ENCODE measurements around the gene ACTR2. TPM values are rescaled to one million over a fixed set of nuclear protein-coding genes. Genes with fewer than 3 reads are reported as not detected.

The ACTR2 gene
- total RNA-seq, 1 experiment from 2014 or later: 253 TPM

DNA sequence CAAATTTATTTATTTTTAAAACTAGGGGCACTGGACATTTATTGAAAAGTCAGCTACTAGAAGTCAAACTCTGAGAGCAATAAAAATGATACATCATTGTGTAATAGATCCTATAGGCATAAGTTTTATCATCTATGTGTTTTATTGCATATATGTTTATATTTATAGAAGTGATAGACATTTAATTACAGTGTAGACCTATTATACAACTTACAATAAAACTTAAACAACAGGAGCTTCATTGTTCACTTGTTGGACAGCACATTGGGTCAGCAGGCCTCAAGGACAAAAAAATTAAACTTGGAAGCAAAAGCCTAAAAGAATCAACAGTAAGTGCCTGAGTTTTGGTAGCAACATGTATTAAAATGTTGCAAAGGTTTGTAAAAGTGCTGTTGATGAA is 15.0 kb upstream of the ACTR2 start:
- Histone ChIP-seq H3K27ac (ENCODE audit: low read depth, low read length, poor library complexity, severe bottlenecking) (no peak overlapping the region), H3K27me3 (replicated peaks; ENCODE audit: insufficient read depth, low read depth, low read length, poor library complexity) (no peaks in the 10 kb centered on the region), H3K4me3 (ENCODE audit: low read depth, low read length, poor library complexity, severe bottlenecking) (no peak overlapping the region), H3K4me1 (ENCODE audit: insufficient read depth, low read length, poor library complexity, severe bottlenecking) (no peaks in the 10 kb centered on the region), H3K9me3 (ENCODE audit: low read depth, low read length, poor library complexity, severe bottlenecking) (no peaks in the 10 kb centered on the region), H3K36me3 (ENCODE audit: insufficient read depth, low read length, poor library complexity, severe bottlenecking) (no peaks in the 10 kb centered on the region)
- ChIA-PET POLR2A (ENCODE audit: low non-redundant PET) (interaction anchor here (0.5 kb wide), 1 partner anchor 1728 kb away, joined by 3 read pairs; no protein-coding TSS in a partner anchor), CTCF (no interaction called here)
- BruUV-seq (replicated peaks): no TSS peak
- DNase-seq (ENCODE audit: low spot score): no peak
- intact Hi-C loops (cut with micrococcal nuclease; ENCODE audit: unreplicated experiment): no loop called here
- TF ChIP-seq, protein P1, sequence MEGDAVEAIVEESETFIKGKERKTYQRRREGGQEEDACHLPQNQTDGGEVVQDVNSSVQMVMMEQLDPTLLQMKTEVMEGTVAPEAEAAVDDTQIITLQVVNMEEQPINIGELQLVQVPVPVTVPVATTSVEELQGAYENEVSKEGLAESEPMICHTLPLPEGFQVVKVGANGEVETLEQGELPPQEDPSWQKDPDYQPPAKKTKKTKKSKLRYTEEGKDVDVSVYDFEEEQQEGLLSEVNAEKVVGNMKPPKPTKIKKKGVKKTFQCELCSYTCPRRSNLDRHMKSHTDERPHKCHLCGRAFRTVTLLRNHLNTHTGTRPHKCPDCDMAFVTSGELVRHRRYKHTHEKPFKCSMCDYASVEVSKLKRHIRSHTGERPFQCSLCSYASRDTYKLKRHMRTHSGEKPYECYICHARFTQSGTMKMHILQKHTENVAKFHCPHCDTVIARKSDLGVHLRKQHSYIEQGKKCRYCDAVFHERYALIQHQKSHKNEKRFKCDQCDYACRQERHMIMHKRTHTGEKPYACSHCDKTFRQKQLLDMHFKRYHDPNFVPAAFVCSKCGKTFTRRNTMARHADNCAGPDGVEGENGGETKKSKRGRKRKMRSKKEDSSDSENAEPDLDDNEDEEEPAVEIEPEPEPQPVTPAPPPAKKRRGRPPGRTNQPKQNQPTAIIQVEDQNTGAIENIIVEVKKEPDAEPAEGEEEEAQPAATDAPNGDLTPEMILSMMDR (conservative IDR thresholded peaks at IDR 0.05; ENCODE audit: low read depth, low read length): no peak
- no peak for TF ChIP-seq EZH2 (IDR thresholded peaks at IDR 0.05; ENCODE audit: borderline replicate concordance, low read depth, low read length, poor library complexity, severe bottlenecking)

DNA sequence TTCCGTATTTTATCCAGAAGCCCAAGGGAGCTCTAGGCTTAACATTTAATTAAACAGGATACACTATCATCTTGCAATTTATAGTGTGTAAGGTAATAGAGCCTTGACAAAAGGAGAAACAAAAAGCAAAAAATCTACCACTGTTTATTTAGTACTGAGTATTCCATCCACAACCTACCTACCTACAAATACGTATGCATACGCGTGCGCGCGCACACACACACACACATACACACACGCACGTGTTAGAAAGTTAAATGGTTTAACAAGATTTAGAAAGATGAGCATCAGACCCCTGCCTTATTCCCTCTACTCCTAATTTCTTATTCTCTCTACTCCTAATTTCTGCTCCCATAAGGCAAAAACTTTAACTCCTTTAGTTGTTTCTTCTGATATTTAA is 14.6 kb upstream of the ACTR2 start:
- Histone ChIP-seq H3K4me3 (ENCODE audit: low read depth, low read length, poor library complexity, severe bottlenecking) (no peak overlapping the region), H3K36me3 (ENCODE audit: insufficient read depth, low read length, poor library complexity, severe bottlenecking) (no peaks in the 10 kb centered on the region), H3K27me3 (replicated peaks; ENCODE audit: insufficient read depth, low read depth, low read length, poor library complexity) (no peaks in the 10 kb centered on the region), H3K4me1 (ENCODE audit: insufficient read depth, low read length, poor library complexity, severe bottlenecking) (no peaks in the 10 kb centered on the region), H3K9me3 (ENCODE audit: low read depth, low read length, poor library complexity, severe bottlenecking) (no peaks in the 10 kb centered on the region), H3K27ac (ENCODE audit: low read depth, low read length, poor library complexity, severe bottlenecking) (no peak overlapping the region)
- no TSS peak for BruUV-seq (replicated peaks)
- ChIA-PET POLR2A (ENCODE audit: low non-redundant PET) (interaction anchor here (0.5 kb wide), 1 partner anchor 1728 kb away, joined by 3 read pairs; no protein-coding TSS in a partner anchor), CTCF (no interaction called here)
- TF ChIP-seq EZH2 (IDR thresholded peaks at IDR 0.05; ENCODE audit: borderline replicate concordance, low read depth, low read length, poor library complexity, severe bottlenecking): no peak
- TF ChIP-seq, protein P1 (conservative IDR thresholded peaks at IDR 0.05; ENCODE audit: low read depth, low read length): no peak
- no peak for DNase-seq (ENCODE audit: low spot score)
- intact Hi-C loops (cut with micrococcal nuclease; ENCODE audit: unreplicated experiment): no loop called here

DNA sequence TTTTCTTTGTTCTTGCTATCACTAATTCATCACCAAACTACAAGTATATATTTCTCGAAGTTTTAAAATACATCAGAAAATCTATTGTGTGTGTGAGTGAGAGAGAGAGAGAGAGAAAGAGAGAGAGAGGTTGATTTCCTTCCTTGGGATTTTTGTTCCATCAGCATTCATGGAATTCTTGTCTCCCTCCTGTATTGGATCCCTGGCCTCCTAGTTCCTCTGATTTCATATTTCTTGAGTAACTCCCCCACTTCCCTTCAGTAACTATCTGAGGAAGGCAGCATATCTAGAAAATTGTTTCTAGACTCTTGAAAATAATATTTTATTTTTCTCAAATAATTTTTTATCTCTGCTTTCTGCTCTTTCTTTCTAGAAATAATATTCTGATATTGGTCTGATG is 13.3 kb upstream of the ACTR2 start:
- DNase-seq (ENCODE audit: low spot score): no peak
- no peaks in the 10 kb centered on the region for H3K4me1 ChIP-seq (ENCODE audit: insufficient read depth, low read length, poor library complexity, severe bottlenecking)
- intact Hi-C loops (cut with micrococcal nuclease; ENCODE audit: unreplicated experiment): no loop called here
- no peaks in the 10 kb centered on the region for H3K27me3 ChIP-seq (replicated peaks; ENCODE audit: insufficient read depth, low read depth, low read length, poor library complexity)
- H3K27ac ChIP-seq (ENCODE audit: low read depth, low read length, poor library complexity, severe bottlenecking): no peak overlapping the region
- no peak for TF ChIP-seq EZH2 (IDR thresholded peaks at IDR 0.05; ENCODE audit: borderline replicate concordance, low read depth, low read length, poor library complexity, severe bottlenecking)
- TF ChIP-seq, protein P1 (conservative IDR thresholded peaks at IDR 0.05; ENCODE audit: low read depth, low read length): no peak
- BruUV-seq (replicated peaks): no TSS peak
- POLR2A ChIA-PET (ENCODE audit: low non-redundant PET): no interaction called here
- no peaks in the 10 kb centered on the region for H3K36me3 ChIP-seq (ENCODE audit: insufficient read depth, low read length, poor library complexity, severe bottlenecking)
- CTCF ChIA-PET: no interaction called here
- no peak overlapping the region for H3K4me3 ChIP-seq (ENCODE audit: low read depth, low read length, poor library complexity, severe bottlenecking)
- no peaks in the 10 kb centered on the region for H3K9me3 ChIP-seq (ENCODE audit: low read depth, low read length, poor library complexity, severe bottlenecking)
